ENCODE data around the gene PTBP1. TPM values are rescaled to one million over a fixed set of nuclear protein-coding genes. Genes with fewer than 3 reads are reported as not detected.

Gene PTBP1
- polyA plus RNA-seq, 1 donor from 2014 or later: 27.3 TPM

DNA sequence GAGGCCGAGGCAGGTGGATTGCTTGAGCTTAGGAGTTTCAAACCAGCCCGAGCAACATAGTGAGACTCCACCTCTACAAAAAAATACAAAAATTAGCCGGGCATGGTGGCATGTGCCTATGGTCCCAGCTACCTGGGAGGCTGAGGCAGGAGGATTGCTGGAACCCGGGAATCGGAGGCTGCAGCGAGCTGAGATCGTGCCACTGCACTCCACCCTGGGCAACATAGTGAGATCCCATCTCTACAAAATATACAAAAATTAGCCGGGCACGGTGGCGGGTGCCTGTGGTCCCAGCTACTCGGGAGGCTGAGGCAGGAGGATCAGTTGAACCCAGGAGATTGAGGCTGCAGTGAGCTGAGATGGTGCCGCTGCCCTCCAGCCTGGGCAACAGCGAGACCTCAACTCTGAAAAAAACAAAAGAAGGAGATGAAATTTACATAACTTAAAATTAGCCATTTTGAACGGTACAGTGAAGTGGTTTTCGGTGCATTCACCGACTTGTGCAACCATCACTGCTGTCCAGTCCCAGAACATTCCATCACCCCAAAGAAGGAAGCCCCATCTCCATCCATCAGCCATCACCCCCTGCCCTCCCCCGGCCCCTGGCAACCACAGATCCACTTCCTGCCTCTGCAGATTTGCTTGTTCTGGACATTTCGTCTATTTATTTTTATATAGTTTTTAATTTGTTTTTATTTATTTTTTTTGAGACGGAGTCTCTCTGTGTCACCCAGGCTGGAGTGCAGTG is 28.8 kb downstream of the PTBP1 start:
- no peak for TF ChIP-seq POLR2AphosphoS5 (IDR thresholded peaks at IDR 0.05)
- TF ChIP-seq, protein P1, sequence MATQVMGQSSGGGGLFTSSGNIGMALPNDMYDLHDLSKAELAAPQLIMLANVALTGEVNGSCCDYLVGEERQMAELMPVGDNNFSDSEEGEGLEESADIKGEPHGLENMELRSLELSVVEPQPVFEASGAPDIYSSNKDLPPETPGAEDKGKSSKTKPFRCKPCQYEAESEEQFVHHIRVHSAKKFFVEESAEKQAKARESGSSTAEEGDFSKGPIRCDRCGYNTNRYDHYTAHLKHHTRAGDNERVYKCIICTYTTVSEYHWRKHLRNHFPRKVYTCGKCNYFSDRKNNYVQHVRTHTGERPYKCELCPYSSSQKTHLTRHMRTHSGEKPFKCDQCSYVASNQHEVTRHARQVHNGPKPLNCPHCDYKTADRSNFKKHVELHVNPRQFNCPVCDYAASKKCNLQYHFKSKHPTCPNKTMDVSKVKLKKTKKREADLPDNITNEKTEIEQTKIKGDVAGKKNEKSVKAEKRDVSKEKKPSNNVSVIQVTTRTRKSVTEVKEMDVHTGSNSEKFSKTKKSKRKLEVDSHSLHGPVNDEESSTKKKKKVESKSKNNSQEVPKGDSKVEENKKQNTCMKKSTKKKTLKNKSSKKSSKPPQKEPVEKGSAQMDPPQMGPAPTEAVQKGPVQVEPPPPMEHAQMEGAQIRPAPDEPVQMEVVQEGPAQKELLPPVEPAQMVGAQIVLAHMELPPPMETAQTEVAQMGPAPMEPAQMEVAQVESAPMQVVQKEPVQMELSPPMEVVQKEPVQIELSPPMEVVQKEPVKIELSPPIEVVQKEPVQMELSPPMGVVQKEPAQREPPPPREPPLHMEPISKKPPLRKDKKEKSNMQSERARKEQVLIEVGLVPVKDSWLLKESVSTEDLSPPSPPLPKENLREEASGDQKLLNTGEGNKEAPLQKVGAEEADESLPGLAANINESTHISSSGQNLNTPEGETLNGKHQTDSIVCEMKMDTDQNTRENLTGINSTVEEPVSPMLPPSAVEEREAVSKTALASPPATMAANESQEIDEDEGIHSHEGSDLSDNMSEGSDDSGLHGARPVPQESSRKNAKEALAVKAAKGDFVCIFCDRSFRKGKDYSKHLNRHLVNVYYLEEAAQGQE (IDR thresholded peaks at IDR 0.05; ENCODE audit: borderline replicate concordance): no peak
- TF ChIP-seq EZH2 (IDR thresholded peaks at IDR 0.05; ENCODE audit: borderline replicate concordance, insufficient read depth, low read length, poor library complexity, severe bottlenecking): no peak
- no peak for TF ChIP-seq EP300 (conservative IDR thresholded peaks at IDR 0.05; ENCODE audit: poor library complexity, severe bottlenecking)
- no peak for TF ChIP-seq RAD21 (conservative IDR thresholded peaks at IDR 0.05)
- TF ChIP-seq TAF1 (IDR thresholded peaks at IDR 0.05; ENCODE audit: low read depth): no peak
- TF ChIP-seq, protein P2, sequence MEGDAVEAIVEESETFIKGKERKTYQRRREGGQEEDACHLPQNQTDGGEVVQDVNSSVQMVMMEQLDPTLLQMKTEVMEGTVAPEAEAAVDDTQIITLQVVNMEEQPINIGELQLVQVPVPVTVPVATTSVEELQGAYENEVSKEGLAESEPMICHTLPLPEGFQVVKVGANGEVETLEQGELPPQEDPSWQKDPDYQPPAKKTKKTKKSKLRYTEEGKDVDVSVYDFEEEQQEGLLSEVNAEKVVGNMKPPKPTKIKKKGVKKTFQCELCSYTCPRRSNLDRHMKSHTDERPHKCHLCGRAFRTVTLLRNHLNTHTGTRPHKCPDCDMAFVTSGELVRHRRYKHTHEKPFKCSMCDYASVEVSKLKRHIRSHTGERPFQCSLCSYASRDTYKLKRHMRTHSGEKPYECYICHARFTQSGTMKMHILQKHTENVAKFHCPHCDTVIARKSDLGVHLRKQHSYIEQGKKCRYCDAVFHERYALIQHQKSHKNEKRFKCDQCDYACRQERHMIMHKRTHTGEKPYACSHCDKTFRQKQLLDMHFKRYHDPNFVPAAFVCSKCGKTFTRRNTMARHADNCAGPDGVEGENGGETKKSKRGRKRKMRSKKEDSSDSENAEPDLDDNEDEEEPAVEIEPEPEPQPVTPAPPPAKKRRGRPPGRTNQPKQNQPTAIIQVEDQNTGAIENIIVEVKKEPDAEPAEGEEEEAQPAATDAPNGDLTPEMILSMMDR (IDR thresholded peaks at IDR 0.05; ENCODE audit: poor library complexity, severe bottlenecking): no peak
- TF ChIP-seq MXI1 (conservative IDR thresholded peaks at IDR 0.05; ENCODE audit: poor library complexity, severe bottlenecking): no peak
- no peak for TF ChIP-seq SMC3 (conservative IDR thresholded peaks at IDR 0.05; ENCODE audit: poor library complexity)
- Histone ChIP-seq H3K4me2 (ENCODE audit: low read length) (no peak overlapping the region), H3K4me3 (ENCODE audit: low read length) (no peak overlapping the region), H3K9me2 (ENCODE audit: insufficient read depth, low read length) (no peaks in the 10 kb centered on the region), H3K9ac (ENCODE audit: low read length) (no peak overlapping the region), H3F3A (ENCODE audit: insufficient read depth, low read length, poor library complexity, severe bottlenecking) (no peaks in the 10 kb centered on the region), H2AFZ (ENCODE audit: low read depth, low read length) (no peak overlapping the region), H3K79me2 (replicated peaks; ENCODE audit: insufficient read depth, low read length) (peaks cover 14% of the 10 kb centered on the region), H3K9me3 (ENCODE audit: low read length) (no peaks in the 10 kb centered on the region), H4K20me1 (ENCODE audit: insufficient read depth) (no peaks in the 10 kb centered on the region), H3K36me3 (ENCODE audit: insufficient read depth, low read length) (no peaks in the 10 kb centered on the region), H3K27me3 (ENCODE audit: insufficient read depth, low read depth, low read length) (no peaks in the 10 kb centered on the region), H3K27ac (ENCODE audit: low read length) (no peak overlapping the region)

DNA sequence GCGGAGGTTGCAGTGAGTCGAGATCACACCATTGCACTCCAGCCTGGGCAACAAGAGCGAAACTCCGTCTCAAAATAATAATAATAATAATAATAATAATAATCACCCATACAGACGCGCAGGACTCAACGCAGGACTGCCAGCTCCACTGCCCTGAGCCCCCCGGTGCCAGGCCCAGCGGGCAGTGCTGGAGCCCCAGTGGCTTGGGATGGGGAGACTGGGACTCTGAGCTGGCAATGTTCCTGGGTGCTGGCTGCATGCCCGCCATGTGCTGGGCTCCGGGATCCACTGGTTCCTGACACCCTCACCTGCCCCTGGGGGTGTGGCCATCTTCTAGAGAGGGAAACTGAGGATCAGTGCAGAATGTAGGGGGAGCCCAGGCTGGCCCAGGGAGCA is 30.1 kb downstream of the PTBP1 start:
- no peak overlapping the region for H3K27ac ChIP-seq (ENCODE audit: low read length)
- H4K20me1 ChIP-seq (ENCODE audit: insufficient read depth): no peaks in the 10 kb centered on the region
- no peaks in the 10 kb centered on the region for H3K27me3 ChIP-seq (ENCODE audit: insufficient read depth, low read depth, low read length)
- H3F3A ChIP-seq (ENCODE audit: insufficient read depth, low read length, poor library complexity, severe bottlenecking): no peaks in the 10 kb centered on the region
- no peak overlapping the region for H2AFZ ChIP-seq (ENCODE audit: low read depth, low read length)
- no peaks in the 10 kb centered on the region for H3K36me3 ChIP-seq (ENCODE audit: insufficient read depth, low read length)
- H3K4me2 ChIP-seq (ENCODE audit: low read length): no peak overlapping the region
- no peak for TF ChIP-seq POLR2AphosphoS5 (IDR thresholded peaks at IDR 0.05)
- TF ChIP-seq TAF1 (IDR thresholded peaks at IDR 0.05; ENCODE audit: low read depth): no peak
- no peak overlapping the region for H3K9ac ChIP-seq (ENCODE audit: low read length)
- H3K9me3 ChIP-seq (ENCODE audit: low read length): no peaks in the 10 kb centered on the region
- no peaks in the 10 kb centered on the region for H3K9me2 ChIP-seq (ENCODE audit: insufficient read depth, low read length)
- peaks cover 6% of the 10 kb centered on the region for H3K79me2 ChIP-seq (replicated peaks; ENCODE audit: insufficient read depth, low read length)
- H3K4me3 ChIP-seq (ENCODE audit: low read length): no peak overlapping the region
